Measurements from ENCODE around the gene C1orf210. TPM values are rescaled to one million over a fixed set of nuclear protein-coding genes. Genes with fewer than 3 reads are reported as not detected.

The C1orf210 gene
- total and polyA plus RNA-seq, 2 donors (not counting 1 experiment from before 2014, with no cell fraction given): not detected

DNA sequence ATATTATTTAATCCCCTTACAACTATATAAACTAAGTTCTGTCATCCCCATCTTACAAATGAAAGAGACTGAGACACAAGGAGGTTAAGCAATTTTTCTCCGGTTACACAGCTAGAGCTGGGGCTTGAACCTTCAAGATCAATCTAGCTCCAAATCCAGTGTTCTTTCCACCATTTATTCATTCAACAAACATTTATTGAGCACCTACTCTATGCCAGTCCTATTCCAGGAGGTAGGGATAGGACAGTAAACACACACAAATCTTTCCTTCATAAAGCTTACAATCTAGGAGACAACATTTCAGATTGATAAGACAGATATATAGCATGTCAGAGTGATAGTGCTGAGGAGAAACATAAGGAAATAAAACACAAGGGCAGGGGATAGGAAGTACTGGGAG, 18.5 kb downstream of the C1orf210 start:
- TF ChIP-seq, protein P1, sequence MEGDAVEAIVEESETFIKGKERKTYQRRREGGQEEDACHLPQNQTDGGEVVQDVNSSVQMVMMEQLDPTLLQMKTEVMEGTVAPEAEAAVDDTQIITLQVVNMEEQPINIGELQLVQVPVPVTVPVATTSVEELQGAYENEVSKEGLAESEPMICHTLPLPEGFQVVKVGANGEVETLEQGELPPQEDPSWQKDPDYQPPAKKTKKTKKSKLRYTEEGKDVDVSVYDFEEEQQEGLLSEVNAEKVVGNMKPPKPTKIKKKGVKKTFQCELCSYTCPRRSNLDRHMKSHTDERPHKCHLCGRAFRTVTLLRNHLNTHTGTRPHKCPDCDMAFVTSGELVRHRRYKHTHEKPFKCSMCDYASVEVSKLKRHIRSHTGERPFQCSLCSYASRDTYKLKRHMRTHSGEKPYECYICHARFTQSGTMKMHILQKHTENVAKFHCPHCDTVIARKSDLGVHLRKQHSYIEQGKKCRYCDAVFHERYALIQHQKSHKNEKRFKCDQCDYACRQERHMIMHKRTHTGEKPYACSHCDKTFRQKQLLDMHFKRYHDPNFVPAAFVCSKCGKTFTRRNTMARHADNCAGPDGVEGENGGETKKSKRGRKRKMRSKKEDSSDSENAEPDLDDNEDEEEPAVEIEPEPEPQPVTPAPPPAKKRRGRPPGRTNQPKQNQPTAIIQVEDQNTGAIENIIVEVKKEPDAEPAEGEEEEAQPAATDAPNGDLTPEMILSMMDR (IDR thresholded peaks at IDR 0.05): no peak
- TF ChIP-seq EZH2 (IDR thresholded peaks at IDR 0.05; ENCODE audit: borderline replicate concordance, insufficient read depth, low read depth, low read length, poor library complexity, severe bottlenecking): no peak
- H3K4me2 ChIP-seq (replicated peaks; ENCODE audit: low read depth, low read length, poor library complexity, severe bottlenecking): no peak overlapping the region
- H2AFZ ChIP-seq (ENCODE audit: insufficient read depth, low read depth, low read length, poor library complexity, severe bottlenecking): no peak overlapping the region
- H3K27me3 Mint-ChIP-seq: peaks cover 22% of the 10 kb centered on the region
- no peak overlapping the region for H3K4me3 Mint-ChIP-seq
- CTCF ChIA-PET: no interaction called here
- H3K9me3 Mint-ChIP-seq (ENCODE audit: insufficient read depth): peaks cover 6% of the 10 kb centered on the region
- WGBS (ENCODE audit: insufficient coverage): 100% methylated on average over 1 of the region's 1 CpG
- peaks cover 0 to 4% (median 0%) of the 10 kb centered on the region in 3 donors for H3K9me3 ChIP-seq (ENCODE audit: control extremely low read depth in 1 of 3, control insufficient read depth in 2 of 3, insufficient read depth in 1 of 3, low read length in 2 of 3)
- H3K9ac ChIP-seq (ENCODE audit: low read length): no peak overlapping the region
- H3K36me3 ChIP-seq (replicated peaks in 1 of 2; ENCODE audit: control extremely low read depth in 1 of 2, control insufficient read depth in 1 of 2, extremely low read depth in 1 of 2, insufficient read depth in 2 of 2, low read length in 1 of 2): no peaks in the 10 kb centered on the region
- H3K27me3 ChIP-seq (replicated peaks in 1 of 4; ENCODE audit: control extremely low read depth in 1 of 4, control insufficient read depth in 3 of 4, insufficient read depth in 4 of 4, low read length in 3 of 4): peaks cover 0 to 14% (median 4%) of the 10 kb centered on the region in 4 experiments
- H3K27ac ChIP-seq (ENCODE audit: low read length in 2 of 2): no peak overlapping the region
- H3K4me3 ChIP-seq (ENCODE audit: control extremely low read depth in 1 of 5, extremely low read depth in 1 of 5, insufficient read depth in 1 of 5, low read depth in 2 of 5, low read length in 4 of 5): no peak overlapping the region
- POLR2A ChIA-PET: no interaction called here
- intact Hi-C loops (cut with micrococcal nuclease): no loop called here
- H4K20me1 ChIP-seq (ENCODE audit: control insufficient read depth, insufficient read depth, low read length, poor library complexity, severe bottlenecking): no peaks in the 10 kb centered on the region
- H3K4me1 ChIP-seq (ENCODE audit: control insufficient read depth in 2 of 2, insufficient read depth in 2 of 2, low read length in 2 of 2): peaks cover 10 to 11% of the 10 kb centered on the region in 2 donors
- no peak overlapping the region for H3K27ac Mint-ChIP-seq
- ATAC-seq (ENCODE audit: low read depth) (no peak), DNase-seq (no peak)
- peaks cover 18% of the 10 kb centered on the region for H3K4me1 Mint-ChIP-seq
- no peaks in the 10 kb centered on the region for H3K79me2 ChIP-seq (ENCODE audit: control insufficient read depth, insufficient read depth, low read length)

DNA sequence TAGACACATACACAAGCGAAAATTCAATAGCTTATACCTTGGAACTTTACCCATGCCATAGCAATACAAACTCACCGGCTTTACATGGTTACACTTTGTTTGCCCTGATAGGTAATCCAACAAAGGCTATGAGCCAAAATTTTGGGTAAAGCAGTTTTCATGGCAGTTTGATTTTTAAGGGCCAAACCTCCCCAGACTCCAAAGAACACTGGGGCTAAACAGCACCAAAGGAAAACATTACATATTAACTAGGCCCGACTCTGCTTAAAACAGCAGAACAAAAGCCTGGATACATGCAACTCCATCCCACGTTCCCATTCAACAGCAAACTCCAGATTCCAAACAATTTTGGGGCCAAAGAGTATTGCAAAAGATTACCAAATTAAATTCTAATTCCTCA, 19.9 kb downstream of the C1orf210 start:
- H3K27ac ChIP-seq (ENCODE audit: low read length in 2 of 2): no peak overlapping the region
- H3K27me3 ChIP-seq (replicated peaks in 1 of 4; ENCODE audit: control extremely low read depth in 1 of 4, control insufficient read depth in 3 of 4, insufficient read depth in 4 of 4, low read length in 3 of 4): peaks cover 0 to 10% (median 3%) of the 10 kb centered on the region in 4 experiments
- intact Hi-C loops (cut with micrococcal nuclease): no loop called here
- POLR2A ChIA-PET: no interaction called here
- H3K4me1 ChIP-seq (ENCODE audit: control insufficient read depth in 2 of 2, insufficient read depth in 2 of 2, low read length in 2 of 2): peaks cover 3 to 5% of the 10 kb centered on the region in 2 donors
- peaks cover 0 to 4% (median 0%) of the 10 kb centered on the region in 3 donors for H3K9me3 ChIP-seq (ENCODE audit: control extremely low read depth in 1 of 3, control insufficient read depth in 2 of 3, insufficient read depth in 1 of 3, low read length in 2 of 3)
- H2AFZ ChIP-seq (ENCODE audit: insufficient read depth, low read depth, low read length, poor library complexity, severe bottlenecking): no peak overlapping the region
- no peaks in the 10 kb centered on the region for H4K20me1 ChIP-seq (ENCODE audit: control insufficient read depth, insufficient read depth, low read length, poor library complexity, severe bottlenecking)
- H3K27ac Mint-ChIP-seq: no peak overlapping the region
- no peak for DNase-seq
- H3K4me1 Mint-ChIP-seq: peaks cover 5% of the 10 kb centered on the region
- H3K4me3 ChIP-seq (ENCODE audit: control extremely low read depth in 1 of 5, extremely low read depth in 1 of 5, insufficient read depth in 1 of 5, low read depth in 2 of 5, low read length in 4 of 5): no peak overlapping the region
- H3K4me3 Mint-ChIP-seq: no peak overlapping the region
- no peak for ATAC-seq (ENCODE audit: low read depth)
- peaks cover 13% of the 10 kb centered on the region for H3K27me3 Mint-ChIP-seq
- CTCF ChIA-PET: interaction anchor here (1.0 kb wide), 1 partner anchor 39 kb away, joined by 4 read pairs; no protein-coding TSS in a partner anchor
- H3K9me3 Mint-ChIP-seq (ENCODE audit: insufficient read depth): peaks cover 8% of the 10 kb centered on the region
- H3K79me2 ChIP-seq (ENCODE audit: control insufficient read depth, insufficient read depth, low read length): no peaks in the 10 kb centered on the region
- 88% methylated on average over 2 of the region's 4 CpGs for WGBS (ENCODE audit: insufficient coverage)
- H3K4me2 ChIP-seq (replicated peaks; ENCODE audit: low read depth, low read length, poor library complexity, severe bottlenecking): no peak overlapping the region
- H3K36me3 ChIP-seq (replicated peaks in 1 of 2; ENCODE audit: control extremely low read depth in 1 of 2, control insufficient read depth in 1 of 2, extremely low read depth in 1 of 2, insufficient read depth in 2 of 2, low read length in 1 of 2): no peaks in the 10 kb centered on the region
- no peak overlapping the region for H3K9ac ChIP-seq (ENCODE audit: low read length)
- no peak for TF ChIP-seq EZH2 (IDR thresholded peaks at IDR 0.05; ENCODE audit: borderline replicate concordance, insufficient read depth, low read depth, low read length, poor library complexity, severe bottlenecking)
- TF ChIP-seq, protein P1 (IDR thresholded peaks at IDR 0.05): no peak
